HFFc6 (cell line): ENCODE measurements around the gene CACNA1C. TPM values are rescaled to one million over a fixed set of nuclear protein-coding genes. Genes with fewer than 3 reads are reported as not detected.

ENCODE experiments used
- DNase-seq: peaks from one replicate; pipeline ENCODE4 v3.0.0-alpha.2; 2018
- H3K27ac Mint-ChIP-seq: 2 replicates; pipeline ENCODE4 v1.8.0; 2020; ENCODE audit warnings: mild to moderate bottlenecking, mixed read lengths
- H3K27me3 Mint-ChIP-seq: 2 replicates; pipeline ENCODE4 v1.8.0; 2021; ENCODE audit warnings: mild to moderate bottlenecking, moderate library complexity, mixed read lengths; ENCODE audit not compliant: insufficient read depth
- H3K36me3 Mint-ChIP-seq: 2 replicates; pipeline ENCODE4 v1.8.0; 2021; ENCODE audit warnings: low read depth, mixed read lengths
- H3K4me1 Mint-ChIP-seq: 2 replicates; pipeline ENCODE4 v1.8.0; 2020; ENCODE audit warnings: low read depth, mixed read lengths
- H3K4me3 Mint-ChIP-seq: 2 replicates; pipeline ENCODE4 v1.8.0; 2020; ENCODE audit warnings: mild to moderate bottlenecking, moderate library complexity, mixed read lengths
- H3K9me3 Mint-ChIP-seq: 2 replicates; pipeline ENCODE4 v1.8.0; 2020; ENCODE audit warnings: mild to moderate bottlenecking, mixed read lengths
- total RNA-seq, 6 experiments: library from RNA; stranded (reverse); fragmentation: NEBNext Ultra II Directional; extraction: Animal tissue kit (Norgen Biotek cat#: 25700); gene quantifications; 2 replicates in 1 of 6; 3 replicates in 5 of 6; pipeline ENCODE4 v1.2.3, GENCODE V29; 2021
- TF ChIP-seq, protein P1 (sequence below): fragments of 200-600 bp; sonication (generic); IDR thresholded peaks from 2 replicates; pipeline ENCODE4 v1.5.0; 2021; ENCODE audit warnings: antibody characterized with exemption, mild to moderate bottlenecking

Gene CACNA1C
- total RNA-seq, 6 experiments from 2014 or later: 6.7 to 11.5 (median 10.6) TPM

GRCh38 chr12:2214411-2214810 lies 161.6 kb downstream of the CACNA1C start:
- no peak for DNase-seq
- TF ChIP-seq, protein P1, sequence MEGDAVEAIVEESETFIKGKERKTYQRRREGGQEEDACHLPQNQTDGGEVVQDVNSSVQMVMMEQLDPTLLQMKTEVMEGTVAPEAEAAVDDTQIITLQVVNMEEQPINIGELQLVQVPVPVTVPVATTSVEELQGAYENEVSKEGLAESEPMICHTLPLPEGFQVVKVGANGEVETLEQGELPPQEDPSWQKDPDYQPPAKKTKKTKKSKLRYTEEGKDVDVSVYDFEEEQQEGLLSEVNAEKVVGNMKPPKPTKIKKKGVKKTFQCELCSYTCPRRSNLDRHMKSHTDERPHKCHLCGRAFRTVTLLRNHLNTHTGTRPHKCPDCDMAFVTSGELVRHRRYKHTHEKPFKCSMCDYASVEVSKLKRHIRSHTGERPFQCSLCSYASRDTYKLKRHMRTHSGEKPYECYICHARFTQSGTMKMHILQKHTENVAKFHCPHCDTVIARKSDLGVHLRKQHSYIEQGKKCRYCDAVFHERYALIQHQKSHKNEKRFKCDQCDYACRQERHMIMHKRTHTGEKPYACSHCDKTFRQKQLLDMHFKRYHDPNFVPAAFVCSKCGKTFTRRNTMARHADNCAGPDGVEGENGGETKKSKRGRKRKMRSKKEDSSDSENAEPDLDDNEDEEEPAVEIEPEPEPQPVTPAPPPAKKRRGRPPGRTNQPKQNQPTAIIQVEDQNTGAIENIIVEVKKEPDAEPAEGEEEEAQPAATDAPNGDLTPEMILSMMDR: no peak
- no peaks in the 10 kb centered on the region; the same call in 1 of the 2 replicates for H3K27me3 Mint-ChIP-seq
- no peaks in the 10 kb centered on the region for H3K9me3 Mint-ChIP-seq
- no peak overlapping the region for H3K27ac Mint-ChIP-seq
- H3K36me3 Mint-ChIP-seq: peaks cover 14% of the 10 kb centered on the region; the same call in 1 of the 2 replicates
- peaks cover 18% of the 10 kb centered on the region for H3K4me1 Mint-ChIP-seq
- H3K4me3 Mint-ChIP-seq: no peak overlapping the region

GRCh38 chr12:2215709-2216560 lies 163.1 kb downstream of the CACNA1C start:
- Mint-ChIP-seq H3K4me1 (peaks cover 23% of the 10 kb centered on the region), H3K9me3 (no peaks in the 10 kb centered on the region), H3K4me3 (no peak overlapping the region), H3K27me3 (no peaks in the 10 kb centered on the region; the same call in 1 of the 2 replicates), H3K27ac (peak overlapping the region; percentile 61), H3K36me3 (peaks cover 14% of the 10 kb centered on the region; the same call in 1 of the 2 replicates)
- no peak for DNase-seq
- TF ChIP-seq, protein P1: no peak

- no peaks in the 10 kb centered on the region for H3K27me3 Mint-ChIP-seq
- H3K27ac Mint-ChIP-seq: no peak overlapping the region
- peaks cover 14% of the 10 kb centered on the region; the same call in 1 of the 2 replicates for H3K36me3 Mint-ChIP-seq
- TF ChIP-seq, protein P1: no peak
- peaks cover 28% of the 10 kb centered on the region for H3K4me1 Mint-ChIP-seq
- no peak overlapping the region for H3K4me3 Mint-ChIP-seq
- DNase-seq: no peak
- H3K9me3 Mint-ChIP-seq: no peaks in the 10 kb centered on the region
Observed at GRCh38 chr12:2218706-2219105, 165.9 kb downstream of the CACNA1C start.

- peaks cover 30% of the 10 kb centered on the region for H3K4me1 Mint-ChIP-seq
- no peak overlapping the region for H3K27ac Mint-ChIP-seq
- TF ChIP-seq, protein P1: no peak
- H3K4me3 Mint-ChIP-seq: no peak overlapping the region
- DNase-seq: no peak
- H3K9me3 Mint-ChIP-seq: no peaks in the 10 kb centered on the region
- H3K27me3 Mint-ChIP-seq: no peaks in the 10 kb centered on the region; the same call in 1 of the 2 replicates
- no peaks in the 10 kb centered on the region; the same call in 1 of the 2 replicates for H3K36me3 Mint-ChIP-seq
Observed at GRCh38 chr12:2221030-2221621, 168.3 kb downstream of the CACNA1C start.

- Mint-ChIP-seq H3K4me3 (no peak overlapping the region), H3K9me3 (no peaks in the 10 kb centered on the region), H3K27me3 (no peaks in the 10 kb centered on the region; the same call in none of the 2 replicates), H3K27ac (no peak overlapping the region), H3K4me1 (peaks cover 32% of the 10 kb centered on the region), H3K36me3 (no peaks in the 10 kb centered on the region; the same call in 1 of the 2 replicates)
- TF ChIP-seq, protein P1: no peak
- DNase-seq: no peak
Observed at GRCh38 chr12:2222691-2223090, 169.9 kb downstream of the CACNA1C start.
